GM18870 (cell line): ENCODE measurements around the gene OAS3.
"Not testable (repeated sequence)": the region's sequence is repeated elsewhere in the genome, so short reads cannot be mapped to it uniquely, and the experiment has no call there.

Experiments
- ATAC-seq: cut with Tn5 transposase; IDR thresholded peaks from one replicate; pipeline ENCODE4 v1.9.1; 2021; ENCODE audit warnings: moderate library complexity; ENCODE audit not compliant: unreplicated experiment

OAS3 gene

GRCh38 chr12:112937741-112938719 lies at the start of gene OAS3:
TSS of gene OAS3 (plus strand) at chr12:112938474. CDS start at chr12:112938531, 57 bp downstream.
- no peak for ATAC-seq

- no peak for ATAC-seq
Measured at GRCh38 chr12:112891093-112892024, 46.9 kb upstream of the OAS3 start.

DNA sequence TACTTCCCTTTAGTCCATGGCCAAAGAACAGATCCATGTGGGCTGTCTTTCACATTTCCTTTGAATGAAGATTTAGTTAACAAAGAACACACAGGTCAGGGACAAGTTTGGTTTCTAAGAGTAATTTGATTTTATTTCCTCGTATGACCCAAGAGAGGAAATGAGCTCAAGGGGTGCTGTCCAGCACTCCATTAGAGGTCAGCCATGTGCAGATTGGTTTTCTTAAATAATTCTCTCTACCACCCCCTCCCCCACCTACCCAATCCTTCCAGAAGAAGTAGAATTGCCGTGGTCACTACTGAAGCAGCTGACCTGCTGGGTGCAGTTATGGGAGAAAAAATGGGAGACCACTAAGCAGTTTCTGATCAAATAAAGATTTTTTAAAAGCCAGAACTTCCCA lies 45.4 kb upstream of the OAS3 start:
- ATAC-seq, result no peak

GRCh38 chr12:112894128-112894527 lies 44.1 kb upstream of the OAS3 start:
- no peak for ATAC-seq

- ATAC-seq, result no peak
Measured at GRCh38 chr12:112898380-112898779, 39.9 kb upstream of the OAS3 start.

DNA sequence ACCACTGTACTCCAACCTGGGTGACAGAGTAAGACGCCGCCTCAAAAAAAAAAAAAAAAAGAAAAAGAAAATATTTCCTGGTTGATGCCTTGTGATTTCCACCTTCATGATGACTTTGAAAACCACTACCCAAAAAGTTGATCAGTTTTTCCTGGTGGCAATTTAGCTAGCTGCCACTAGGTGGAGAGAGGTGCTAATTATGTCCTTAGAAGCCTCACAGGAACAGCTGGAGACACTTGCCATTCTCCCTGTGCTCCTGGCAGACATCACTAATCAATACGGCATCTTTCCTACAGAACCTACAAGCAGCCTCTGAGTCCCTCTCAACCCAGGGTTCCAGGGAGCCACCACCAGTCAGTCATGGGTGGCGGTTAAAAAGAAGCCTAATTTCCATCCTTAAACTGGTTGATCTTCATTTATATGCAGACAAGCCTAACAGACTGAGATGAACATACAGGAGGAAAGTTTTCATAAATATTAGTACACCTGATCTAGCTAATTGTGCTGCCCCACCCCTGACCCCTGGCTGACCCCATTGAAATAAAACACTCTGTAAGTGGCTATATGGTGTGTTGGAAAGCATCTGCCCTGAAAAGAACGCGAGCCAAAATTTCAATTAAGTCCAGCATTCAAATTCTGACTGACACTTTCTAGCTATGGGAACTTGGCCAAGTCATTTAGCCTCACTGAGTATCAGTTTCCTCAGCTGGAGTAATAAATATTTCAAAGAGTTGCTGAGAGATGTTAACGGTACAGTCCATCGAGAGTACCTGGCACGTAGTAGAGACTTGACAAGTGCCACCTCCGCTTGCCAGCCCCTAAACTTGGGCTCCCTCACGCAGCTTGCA lies 37.8 kb upstream of the OAS3 start:
- ATAC-seq, result no peak

DNA sequence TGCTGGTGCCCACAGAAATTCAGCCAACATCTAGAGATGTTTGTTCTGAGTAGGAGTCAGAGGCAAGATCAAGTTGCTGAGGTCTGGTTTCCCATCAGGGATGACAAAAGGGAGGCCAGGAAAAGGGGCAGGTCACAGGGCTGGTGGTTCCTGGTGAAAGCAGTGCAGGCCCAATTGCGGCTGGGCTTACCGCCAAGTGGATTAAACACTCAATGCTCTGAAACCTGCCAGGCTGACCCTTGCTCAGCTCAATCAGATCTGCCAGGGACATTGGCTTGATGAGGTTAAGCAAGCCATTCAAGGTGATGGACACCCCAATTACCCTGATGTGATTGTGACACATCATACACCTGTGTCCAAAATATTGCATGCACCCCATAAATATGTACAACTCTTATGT lies 37.0 kb upstream of the OAS3 start:
- ATAC-seq, result no peak

DNA sequence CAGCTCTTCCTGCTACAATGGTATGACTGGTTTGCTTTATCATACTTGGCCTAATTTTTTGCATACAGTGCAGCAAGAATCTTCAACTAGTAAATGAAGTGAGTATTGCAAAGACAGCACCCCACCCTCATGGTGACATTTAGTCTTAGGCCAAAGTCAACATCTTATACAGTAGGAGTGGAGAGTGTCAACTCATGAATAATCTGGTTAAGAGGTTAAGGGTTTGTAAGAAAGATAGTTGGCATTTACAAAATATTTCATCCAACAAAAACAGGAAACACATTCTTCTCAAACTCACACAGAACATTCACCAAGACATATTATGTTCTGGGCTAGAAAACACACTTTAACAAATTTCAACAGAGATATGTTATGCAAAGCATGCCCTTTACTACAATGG lies 33.7 kb upstream of the OAS3 start:
- no peak for ATAC-seq

GRCh38 chr12:112905451-112906089 lies 32.7 kb upstream of the OAS3 start:
- ATAC-seq, result no peak

- ATAC-seq, result peak; percentile 60
Measured at GRCh38 chr12:112906712-112907414, 31.4 kb upstream of the OAS3 start, which contains the start of gene OAS1. TSS of gene OAS1 (plus strand) at chr12:112906962. CDS start at chr12:112907040, 78 bp downstream.

- peak; percentile 37 for ATAC-seq
Measured at GRCh38 chr12:112907415-112908157, 30.7 kb upstream of the OAS3 start.

GRCh38 chr12:112908548-112908947 lies 29.7 kb upstream of the OAS3 start:
- ATAC-seq, result no peak

- no peak for ATAC-seq
Measured at GRCh38 chr12:112909693-112910092, 28.6 kb upstream of the OAS3 start.

GRCh38 chr12:112913038-112913688 lies 25.1 kb upstream of the OAS3 start:
- ATAC-seq, result no peak

GRCh38 chr12:112913888-112914287 lies 24.4 kb upstream of the OAS3 start:
- ATAC-seq, result not testable (repeated sequence)

DNA sequence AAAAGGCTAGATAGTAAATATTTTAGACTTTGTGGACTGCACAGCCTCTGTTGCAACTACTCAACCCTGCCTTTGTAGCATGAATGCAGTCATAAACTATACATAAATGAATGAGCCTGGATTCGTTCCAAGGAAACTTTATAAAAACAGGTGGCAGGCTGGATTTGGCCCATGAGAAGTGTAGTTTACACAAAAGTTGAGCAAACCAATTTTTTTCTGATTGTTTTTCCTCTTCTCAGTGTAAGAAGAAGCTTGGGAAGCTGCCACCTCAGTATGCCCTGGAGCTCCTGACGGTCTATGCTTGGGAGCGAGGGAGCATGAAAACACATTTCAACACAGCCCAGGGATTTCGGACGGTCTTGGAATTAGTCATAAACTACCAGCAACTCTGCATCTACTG lies 22.0 kb upstream of the OAS3 start:
- ATAC-seq, result no peak

DNA sequence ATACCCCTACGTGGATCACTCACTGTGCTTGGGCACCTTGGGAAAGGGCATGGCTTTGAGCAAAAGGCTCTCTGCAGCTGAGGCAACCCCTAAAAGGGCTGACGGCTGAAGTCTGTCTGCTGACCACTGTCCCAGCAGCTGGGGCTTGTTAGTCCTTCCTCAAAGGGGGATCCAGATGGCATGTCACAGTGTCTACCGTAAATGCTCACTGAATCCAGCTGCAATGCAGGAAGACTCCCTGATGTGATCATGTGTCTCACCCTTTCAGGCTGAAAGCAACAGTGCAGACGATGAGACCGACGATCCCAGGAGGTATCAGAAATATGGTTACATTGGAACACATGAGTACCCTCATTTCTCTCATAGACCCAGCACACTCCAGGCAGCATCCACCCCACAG lies 19.2 kb upstream of the OAS3 start:
- no peak for ATAC-seq

- ATAC-seq, result peak; percentile 76
Measured at GRCh38 chr12:112924986-112925385, 13.3 kb upstream of the OAS3 start.
